T47D (cell line): ENCODE results near the gene FSIP1.
A peak's percentile ranks its signal among the peaks of the same experiment; 100 is the strongest.

Experiments used
- DNase-seq, 2 experiments: peaks; one replicate each; pipeline versions ENCODE4 v3.0.0 to v3.0.0-alpha.2; 2011 to 2012; ENCODE audit warnings: low read depth in 1 of 2, low spot score in 1 of 2
- JUND ChIP-seq: IDR thresholded peaks from 2 replicates; pipeline ENCODE4 v1.6.1; 2012; ENCODE audit warnings: low read depth
- in situ Hi-C: cut with HindIII; loops from 2 replicates; pipeline ENCODE4 v1.10.0; 2016; ENCODE audit warnings: low sequenced_read_pairs, low pct_unique_long_range_greater_than_20kb

The FSIP1 gene

DNA sequence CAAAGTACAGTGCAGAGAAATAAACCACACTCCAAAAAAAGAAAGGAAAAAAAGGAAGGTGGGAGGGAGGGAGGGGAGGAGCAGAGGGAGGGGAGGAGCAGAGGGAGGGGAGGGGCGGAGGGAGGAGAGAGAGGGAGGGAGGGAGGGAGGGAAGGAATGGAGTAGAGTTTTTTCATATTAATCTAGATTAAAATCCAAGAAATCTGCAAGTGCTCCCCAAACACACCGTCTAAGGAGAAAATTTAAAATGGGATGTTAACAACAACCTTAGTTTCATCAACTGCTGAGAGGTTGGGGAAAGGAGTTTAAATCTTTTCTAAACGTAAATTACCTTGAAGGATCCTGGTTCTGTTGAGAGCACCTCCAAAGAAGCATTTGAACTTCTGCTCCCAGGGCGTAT lies 6.6 kb downstream of the FSIP1 start:
- in situ Hi-C loops, result no loop called here
- no peak for TF ChIP-seq JUND
- DNase-seq, result no peak

- in situ Hi-C loops, result no loop called here
- no peak for DNase-seq
- TF ChIP-seq JUND, result no peak
Observed at GRCh38 chr15:39774688-39775267, 7.9 kb downstream of the FSIP1 start.

DNA sequence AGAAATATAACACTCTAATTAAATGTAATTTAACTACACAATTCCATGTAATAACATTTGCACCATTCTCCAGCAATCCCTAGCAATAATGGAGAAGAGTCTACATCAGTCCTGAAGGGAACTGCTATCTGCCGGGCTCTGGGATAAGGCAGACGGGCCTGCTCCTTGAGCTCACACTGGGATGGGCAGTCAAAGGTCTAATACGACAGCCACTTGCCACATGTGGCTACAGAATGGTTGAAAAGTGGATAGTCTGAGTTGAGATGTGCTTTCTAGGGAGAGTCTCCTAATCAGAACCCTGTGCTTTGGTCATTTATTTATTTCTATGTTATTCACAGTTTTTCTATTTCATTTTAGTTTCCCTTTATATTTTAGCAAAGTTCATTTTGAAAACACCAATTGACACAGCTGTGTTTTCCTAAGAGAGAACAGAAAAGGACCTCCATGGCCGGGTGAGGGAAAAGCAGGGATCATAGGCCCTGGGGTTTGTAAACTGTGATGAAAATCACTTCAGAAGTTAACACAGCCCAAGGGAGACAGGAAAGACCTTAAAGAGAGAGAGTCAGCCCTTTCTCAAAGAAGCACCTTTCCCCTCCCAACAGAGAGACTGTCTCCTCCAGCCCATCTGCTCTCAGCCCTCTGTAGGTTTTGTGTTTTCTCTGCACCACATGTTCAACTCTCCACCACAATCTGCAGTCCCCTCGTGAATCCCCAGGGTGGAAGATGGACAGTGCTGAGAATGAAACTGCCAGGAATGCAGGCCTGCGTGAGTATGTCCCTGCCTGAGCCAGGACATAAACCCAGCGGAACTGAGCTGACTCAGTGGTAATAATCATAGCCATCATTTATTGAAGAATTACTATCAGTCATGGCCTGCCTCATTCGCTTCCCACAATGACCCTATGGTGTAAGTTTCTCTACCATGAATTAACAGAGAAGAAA lies 11.6 kb downstream of the FSIP1 start:
- no peak for DNase-seq
- in situ Hi-C loops, result no loop called here
- TF ChIP-seq JUND, result no peak

GRCh38 chr15:39767921-39768320 lies 14.7 kb downstream of the FSIP1 start:
- TF ChIP-seq JUND, result no peak
- in situ Hi-C loops, result no loop called here

DNA sequence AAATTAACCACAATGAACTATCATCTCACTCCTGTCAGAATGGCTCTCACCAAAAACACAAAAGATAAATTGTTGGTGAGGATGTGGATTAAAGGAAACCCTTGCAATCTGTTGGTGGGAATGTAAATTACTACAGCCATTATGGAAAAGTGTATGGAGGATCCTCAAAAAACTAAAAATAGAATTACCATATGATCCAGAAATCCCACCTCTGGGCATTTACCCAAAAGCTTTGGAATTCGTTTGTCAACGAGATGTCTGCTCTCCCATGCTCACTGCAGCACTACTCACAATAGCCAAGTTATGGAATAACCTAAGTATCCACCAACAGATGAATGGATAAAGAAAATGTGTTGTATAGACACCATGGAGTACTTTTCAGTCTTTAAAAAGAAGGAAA lies 21.6 kb downstream of the FSIP1 start:
- DNase-seq, result no peak
- no peak for TF ChIP-seq JUND
- in situ Hi-C loops, result no loop called here

More at GRCh38 chr15:39767921-39768320, 14.7 kb downstream of the FSIP1 start:
- no peak for DNase-seq

GRCh38 chr15:39756806-39757522 lies 25.7 kb downstream of the FSIP1 start:
- in situ Hi-C loops, result no loop called here
- peak in 1 of 2 experiments; percentile 69 for DNase-seq
- TF ChIP-seq JUND, result no peak

- no peak for DNase-seq
- in situ Hi-C loops, result no loop called here
- TF ChIP-seq JUND, result no peak
Observed at GRCh38 chr15:39752991-39753390, 29.6 kb downstream of the FSIP1 start.

- no peak for TF ChIP-seq JUND
- DNase-seq, result no peak
- in situ Hi-C loops, result no loop called here
Observed at GRCh38 chr15:39752246-39752645, 30.4 kb downstream of the FSIP1 start.

DNA sequence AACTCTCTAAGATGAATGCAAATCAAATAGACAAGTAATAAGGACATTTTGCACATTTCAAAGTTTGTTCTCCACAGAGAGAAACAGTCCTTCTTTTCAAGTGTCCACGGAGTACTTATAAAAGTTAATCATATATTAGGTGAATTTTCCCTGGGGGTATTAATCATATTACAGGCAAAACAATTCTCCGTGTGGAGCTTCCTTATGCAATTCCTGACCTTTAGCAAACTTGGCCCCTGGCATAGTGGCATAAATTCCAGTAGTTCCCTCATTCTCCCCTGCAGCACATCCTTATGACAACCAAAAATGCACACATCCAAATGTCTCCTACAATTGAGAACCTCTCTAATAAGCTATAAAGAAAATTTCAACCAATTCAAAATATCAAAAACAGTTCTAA lies 34.4 kb downstream of the FSIP1 start:
- TF ChIP-seq JUND, result no peak
- peak in 1 of 2 experiments; percentile 47 for DNase-seq
- in situ Hi-C loops, result no loop called here

GRCh38 chr15:39747326-39747725 lies 35.3 kb downstream of the FSIP1 start:
- no peak for DNase-seq

GRCh38 chr15:39746714-39747276 lies 35.8 kb downstream of the FSIP1 start:
- in situ Hi-C loops, result no loop called here
- no peak for DNase-seq
- no peak for TF ChIP-seq JUND

More at GRCh38 chr15:39747326-39747725, 35.3 kb downstream of the FSIP1 start:
- TF ChIP-seq JUND, result no peak
- in situ Hi-C loops, result no loop called here

DNA sequence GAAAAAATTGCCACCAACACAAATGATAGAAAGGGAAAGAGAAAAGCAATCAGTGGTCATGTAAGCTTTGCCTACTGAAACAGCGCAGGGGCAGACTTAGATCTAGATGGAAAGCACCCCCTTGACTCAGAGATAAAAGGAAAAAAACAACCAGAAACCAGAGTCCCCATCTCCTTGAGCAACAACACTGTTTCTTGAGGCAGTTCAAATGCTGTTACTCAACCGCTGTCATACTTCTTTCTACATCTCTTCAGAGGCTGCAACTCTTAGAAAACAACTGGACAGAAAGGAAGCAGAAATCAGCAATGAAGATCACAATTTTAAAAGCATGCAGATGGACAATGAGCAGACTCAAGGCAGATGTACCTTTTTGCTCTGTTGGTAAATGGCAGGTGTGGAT lies 36.5 kb downstream of the FSIP1 start:
- no peak for DNase-seq
- in situ Hi-C loops, result no loop called here
- no peak for TF ChIP-seq JUND
